Esophagus muscularis mucosa (tissue), 4 donors: ENCODE results near the gene DOCK3. TPM values are rescaled to one million over a fixed set of nuclear protein-coding genes. Genes with fewer than 3 reads are reported as not detected.

Experiments used
- DNase-seq: peaks from one replicate; pipeline ENCODE4 v3.0.0-alpha.2; 2017; ENCODE audit errors: extremely low spot score
- H3K27ac ChIP-seq, 4 donors: fragments of 200-600 bp; sonication (generic); replicated peaks in 1 of 4; 1 replicate in 3 of 4; 2 replicates in 1 of 4; pipeline ENCODE4 v1.5.1; 2016 to 2019; ENCODE audit warnings: mild to moderate bottlenecking in 1 of 4
- H3K27me3 ChIP-seq, 4 donors: fragments of 200-600 bp; sonication (generic); one replicate each; pipeline versions ENCODE4 v1.5.1 to v1.6.0; 2016 to 2019
- H3K36me3 ChIP-seq, 4 donors: fragments of 200-600 bp; sonication (generic); one replicate each; pipeline ENCODE4 v1.5.1; 2016 to 2019
- H3K4me1 ChIP-seq, 4 donors: fragments of 200-600 bp; sonication (generic); one replicate each; pipeline ENCODE4 v1.5.1; 2016 to 2019
- H3K4me3 ChIP-seq, 4 donors: fragments of 200-600 bp; sonication (generic); 1 replicate in 2 of 4; 2 replicates in 2 of 4; pipeline ENCODE4 v1.5.1; 2016 to 2019; ENCODE audit warnings: mild to moderate bottlenecking in 4 of 4, moderate library complexity in 1 of 4
- H3K9me3 ChIP-seq, 4 donors: fragments of 200-600 bp; sonication (generic); 1 replicate in 3 of 4; 2 replicates in 1 of 4; pipeline ENCODE4 v1.5.1; 2016 to 2019
- EP300 ChIP-seq: sonication (generic); formaldehyde crosslinking; IDR thresholded peaks from one replicate; pipeline ENCODE4 v1.6.1; 2017; ENCODE audit warnings: antibody characterized with exemption
- POLR2A ChIP-seq: fragments of 450-650 bp; IDR thresholded peaks from one replicate; pipeline ENCODE4 v1.6.1; 2017; ENCODE audit warnings: antibody characterized with exemption, moderate library complexity, mild to moderate bottlenecking, low read depth
- POLR2AphosphoS5 ChIP-seq, 2 donors: sonication (generic); formaldehyde crosslinking; IDR thresholded peaks; one replicate each; pipeline ENCODE4 v1.6.1; 2017; ENCODE audit warnings: antibody characterized with exemption in 2 of 2
- WGBS: methylation state at CpG from one replicate; pipeline ENCODE4 v1.1.5; 2018; 5-methylcytosine and 5-hydroxymethylcytosine counted together
- intact Hi-C: fragments of 100-400 bp; cut with DNase I; formaldehyde crosslinking; loops from one replicate; pipeline ENCODE4 v1.15.1; 2023
- total RNA-seq, 4 donors: library from RNA; depleted of rRNA; stranded (reverse); fragments of >200 nt; gene quantifications; one replicate each; pipeline versions ENCODE4 v1.1.0 to v1.2.1, GENCODE V29; 2016
- TF ChIP-seq, protein P1 (sequence below), 3 experiments: fragments of 200-600 bp in 2 of 3; fragments of 450-650 bp in 1 of 3; sonication (generic) in 2 of 3; IDR thresholded peaks; one replicate each; pipeline ENCODE4 v1.5.1; 2017 to 2019; ENCODE audit warnings: antibody characterized with exemption in 3 of 3, mild to moderate bottlenecking in 2 of 3, moderate library complexity in 1 of 3

The DOCK3 gene
- total RNA-seq, 4 donors from 2014 or later, result 5.4 to 10.6 (median 7.2) TPM

DNA sequence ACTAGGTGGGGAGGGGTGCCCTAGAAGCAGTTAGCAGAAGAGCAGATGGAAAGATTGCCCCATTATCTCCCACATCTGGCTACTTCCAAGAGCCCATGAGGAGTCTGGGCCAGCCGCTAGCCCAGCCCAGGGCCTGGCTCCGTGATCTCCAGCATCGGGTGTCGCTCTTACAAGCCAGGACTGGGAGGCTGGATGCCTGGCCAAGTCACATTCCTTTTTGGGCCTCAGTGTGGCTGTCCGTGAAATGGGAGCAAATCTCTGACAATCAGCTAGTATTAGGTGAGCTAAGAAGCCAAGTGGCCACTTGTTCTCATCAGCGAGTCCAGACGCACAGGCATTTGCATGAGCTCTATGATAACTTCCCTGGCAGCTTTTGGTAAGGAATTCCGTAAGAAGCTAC, 23.3 kb upstream of the DOCK3 start:
- 96% methylated on average over 4 of the region's 8 CpGs for WGBS
- Histone ChIP-seq H3K27me3 (no peaks in the 10 kb centered on the region), H3K9me3 (no peaks in the 10 kb centered on the region), H3K4me3 (no peak overlapping the region), H3K36me3 (peaks cover 7 to 26% (median 21%) of the 10 kb centered on the region in 4 donors), H3K27ac (no peak overlapping the region), H3K4me1 (peaks cover 7 to 24% (median 19%) of the 10 kb centered on the region in 4 donors)
- intact Hi-C loops, result no loop called here
- no peak for DNase-seq
- no peak for TF ChIP-seq POLR2AphosphoS5 (IDR thresholded peaks at IDR 0.05)
- TF ChIP-seq POLR2A, result no peak
- no peak for TF ChIP-seq EP300
- TF ChIP-seq, protein P1, sequence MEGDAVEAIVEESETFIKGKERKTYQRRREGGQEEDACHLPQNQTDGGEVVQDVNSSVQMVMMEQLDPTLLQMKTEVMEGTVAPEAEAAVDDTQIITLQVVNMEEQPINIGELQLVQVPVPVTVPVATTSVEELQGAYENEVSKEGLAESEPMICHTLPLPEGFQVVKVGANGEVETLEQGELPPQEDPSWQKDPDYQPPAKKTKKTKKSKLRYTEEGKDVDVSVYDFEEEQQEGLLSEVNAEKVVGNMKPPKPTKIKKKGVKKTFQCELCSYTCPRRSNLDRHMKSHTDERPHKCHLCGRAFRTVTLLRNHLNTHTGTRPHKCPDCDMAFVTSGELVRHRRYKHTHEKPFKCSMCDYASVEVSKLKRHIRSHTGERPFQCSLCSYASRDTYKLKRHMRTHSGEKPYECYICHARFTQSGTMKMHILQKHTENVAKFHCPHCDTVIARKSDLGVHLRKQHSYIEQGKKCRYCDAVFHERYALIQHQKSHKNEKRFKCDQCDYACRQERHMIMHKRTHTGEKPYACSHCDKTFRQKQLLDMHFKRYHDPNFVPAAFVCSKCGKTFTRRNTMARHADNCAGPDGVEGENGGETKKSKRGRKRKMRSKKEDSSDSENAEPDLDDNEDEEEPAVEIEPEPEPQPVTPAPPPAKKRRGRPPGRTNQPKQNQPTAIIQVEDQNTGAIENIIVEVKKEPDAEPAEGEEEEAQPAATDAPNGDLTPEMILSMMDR (IDR thresholded peaks at IDR 0.05), result no peak

DNA sequence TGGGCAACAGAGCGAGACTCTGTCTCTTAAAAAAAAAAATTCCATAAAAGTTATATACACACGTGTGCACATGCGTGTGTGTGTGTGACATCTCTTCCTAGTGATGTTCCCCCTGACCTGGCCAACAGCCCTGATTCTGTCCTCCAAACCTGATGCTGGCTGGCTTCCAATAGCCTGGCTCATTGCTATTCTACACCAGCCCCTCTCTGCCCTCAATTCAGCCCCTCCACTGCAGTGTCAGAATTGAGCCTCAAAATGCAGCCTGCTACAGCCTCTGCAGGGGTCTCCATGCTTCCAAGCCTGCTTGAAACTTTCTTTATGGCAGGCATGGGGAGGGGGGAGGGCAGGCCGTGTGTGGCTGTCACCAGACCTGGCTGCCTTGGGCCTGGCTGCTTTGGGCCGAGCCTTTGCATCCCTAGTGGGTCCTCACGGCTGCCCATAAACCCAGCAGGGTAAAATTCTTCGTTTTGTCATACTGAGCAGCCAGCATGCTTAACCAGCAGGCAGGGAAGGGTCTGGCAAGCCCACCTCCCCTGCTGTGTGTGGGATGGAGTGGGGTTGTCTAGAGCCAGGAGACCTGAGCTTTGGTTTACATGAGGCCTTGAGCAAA, 22.7 kb upstream of the DOCK3 start:
- H3K4me3 ChIP-seq, result no peak overlapping the region
- no peaks in the 10 kb centered on the region for H3K9me3 ChIP-seq
- no peak for DNase-seq
- TF ChIP-seq, protein P1 (IDR thresholded peaks at IDR 0.05), result no peak
- no peak for TF ChIP-seq POLR2A
- TF ChIP-seq POLR2AphosphoS5 (IDR thresholded peaks at IDR 0.05), result no peak
- TF ChIP-seq EP300, result no peak
- peaks cover 7 to 24% (median 19%) of the 10 kb centered on the region in 4 donors for H3K4me1 ChIP-seq
- WGBS, result 72% methylated on average over 3 of the region's 7 CpGs
- H3K27me3 ChIP-seq, result no peaks in the 10 kb centered on the region
- intact Hi-C loops, result no loop called here
- no peak overlapping the region for H3K27ac ChIP-seq
- H3K36me3 ChIP-seq, result peaks cover 3 to 20% (median 15%) of the 10 kb centered on the region in 4 donors

DNA sequence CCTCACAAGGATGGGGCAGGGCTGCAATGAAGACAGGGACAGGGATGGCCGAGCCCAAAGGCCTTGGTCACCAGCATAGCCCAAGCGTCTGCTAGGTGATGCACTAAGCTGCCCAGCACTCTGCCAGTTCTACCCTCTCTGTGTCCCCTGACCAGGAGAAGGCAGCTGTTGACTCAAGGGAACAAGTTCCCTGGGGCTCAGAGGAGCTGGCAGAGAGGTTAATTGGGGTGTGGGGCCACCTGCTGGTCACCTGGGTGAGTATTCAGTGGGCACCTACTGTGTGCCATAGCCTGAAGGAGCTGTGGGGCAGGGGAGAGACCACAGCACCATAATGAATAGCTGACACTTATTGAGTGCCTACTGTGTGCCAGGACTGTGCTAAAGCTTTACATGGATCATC, 22.0 kb upstream of the DOCK3 start:
- no peak for DNase-seq
- H3K4me1 ChIP-seq, result peaks cover 7 to 24% (median 19%) of the 10 kb centered on the region in 4 donors
- TF ChIP-seq, protein P1 (IDR thresholded peaks at IDR 0.05), result peak in 2 of 3 experiments; percentile 24 to 33
- TF ChIP-seq POLR2AphosphoS5 (IDR thresholded peaks at IDR 0.05), result no peak
- WGBS, result 93% methylated on average over 2 of the region's 2 CpGs
- peaks cover 0 to 13% (median 8%) of the 10 kb centered on the region in 4 donors for H3K36me3 ChIP-seq
- no peak overlapping the region for H3K27ac ChIP-seq
- no peak overlapping the region for H3K4me3 ChIP-seq
- intact Hi-C loops, result no loop called here
- no peaks in the 10 kb centered on the region for H3K27me3 ChIP-seq
- H3K9me3 ChIP-seq, result no peaks in the 10 kb centered on the region

DNA sequence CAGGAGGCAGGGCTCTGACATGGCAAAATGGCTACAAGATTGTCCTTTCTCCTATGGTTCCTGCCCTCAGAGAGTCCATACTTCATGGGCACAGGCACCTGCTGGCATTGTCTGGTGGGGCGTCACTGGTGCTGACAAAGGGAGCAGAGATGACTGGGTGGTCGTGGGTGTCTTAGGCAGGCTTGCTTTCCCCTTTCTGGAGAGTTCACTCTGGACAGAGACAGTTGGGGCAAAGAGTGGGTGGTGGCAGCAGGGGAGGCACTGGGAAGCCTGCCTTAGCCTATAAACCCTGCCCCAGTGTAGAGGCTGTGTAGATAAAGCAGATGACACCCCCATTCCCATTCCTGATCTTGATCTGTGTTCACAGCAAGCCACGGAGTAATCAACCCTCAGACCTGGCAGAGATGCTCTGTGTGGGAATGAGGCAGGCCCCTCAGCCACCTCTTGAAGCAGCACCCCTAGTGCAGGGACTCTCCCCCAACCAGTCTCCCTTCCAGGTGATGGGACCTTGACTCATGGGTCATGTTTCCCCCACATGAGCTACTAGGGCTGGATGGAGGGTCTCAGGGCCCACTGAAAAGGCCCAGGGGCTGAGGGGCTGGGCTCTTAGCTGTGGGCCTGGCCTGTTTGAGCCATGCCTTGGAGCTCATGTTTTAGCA, 20.7 kb upstream of the DOCK3 start:
- Histone ChIP-seq H3K4me3 (no peak overlapping the region), H3K4me1 (peaks cover 4 to 12% (median 11%) of the 10 kb centered on the region in 4 donors), H3K27me3 (no peaks in the 10 kb centered on the region), H3K36me3 (no peaks in the 10 kb centered on the region), H3K9me3 (no peaks in the 10 kb centered on the region), H3K27ac (no peak overlapping the region)
- intact Hi-C loops, result no loop called here
- no peak for DNase-seq
- 62% methylated on average over 2 of the region's 3 CpGs for WGBS
- TF ChIP-seq, protein P1 (IDR thresholded peaks at IDR 0.05), result no peak
- TF ChIP-seq EP300, result no peak
- no peak for TF ChIP-seq POLR2AphosphoS5 (IDR thresholded peaks at IDR 0.05)
- TF ChIP-seq POLR2A, result no peak
